Measurements from ENCODE around the gene FMNL3. TPM values are rescaled to one million over a fixed set of nuclear protein-coding genes. Genes with fewer than 3 reads are reported as not detected.

The FMNL3 gene
- total and polyA plus RNA-seq, 2 of the 13 experiments (the other 11 are each of a cell fraction or from before 2014, with no cell fraction given) = 0.44 to 1.1 TPM

- peak; percentile 52; the same call in 1 of the 2 replicates for TF ChIP-seq ZNF318 (CRISPR knock-in tag; IDR thresholded peaks at IDR 0.05)
- no peak for TF ChIP-seq SRSF9 (IDR thresholded peaks at IDR 0.05; ENCODE audit: borderline replicate concordance, insufficient read depth, low read depth, low read length, poor library complexity, severe bottlenecking)
- TF ChIP-seq NFKB2 (CRISPR knock-in tag; IDR thresholded peaks at IDR 0.05; ENCODE audit: borderline replicate concordance) = peak; percentile 97
- TF ChIP-seq ZNF7 (CRISPR knock-in tag; IDR thresholded peaks at IDR 0.05) = no peak
- 0 out of 2 replicates have a peak, but pooled peaks have one; percentile 64 for TF ChIP-seq NFATC3 (CRISPR knock-in tag; IDR thresholded peaks at IDR 0.05)
- peak; percentile 73 for TF ChIP-seq ARHGAP35 (CRISPR knock-in tag; IDR thresholded peaks at IDR 0.05; ENCODE audit: borderline replicate concordance)
- no peak for TF ChIP-seq ZNF572 (CRISPR knock-in tag; IDR thresholded peaks at IDR 0.05)
- TF ChIP-seq SPEN (CRISPR knock-in tag; IDR thresholded peaks at IDR 0.05; ENCODE audit: low read depth) = peak; percentile 86
- peak; percentile 88; the same call in 1 of the 2 replicates for TF ChIP-seq ZNF138 (CRISPR knock-in tag; IDR thresholded peaks at IDR 0.05; ENCODE audit: low read depth)
- TF ChIP-seq ZNF136 (CRISPR knock-in tag; IDR thresholded peaks at IDR 0.05; ENCODE audit: low read depth) = no peak
- TF ChIP-seq IKZF4 (CRISPR knock-in tag; IDR thresholded peaks at IDR 0.05; ENCODE audit: borderline replicate concordance, low read depth, not compliant biosample characterization) = peak; percentile 93
- TF ChIP-seq SKIL (CRISPR knock-in tag; IDR thresholded peaks at IDR 0.05; ENCODE audit: borderline replicate concordance) = no peak
- TF ChIP-seq FOXO1 (CRISPR knock-in tag; IDR thresholded peaks at IDR 0.05) = peak; percentile 61
- TF ChIP-seq ZNF468 (CRISPR knock-in tag; IDR thresholded peaks at IDR 0.05) = no peak
- no peak for TF ChIP-seq ATM (IDR thresholded peaks at IDR 0.05; ENCODE audit: borderline replicate concordance)
- peak; percentile 82 for TF ChIP-seq ZNF274 (CRISPR knock-in tag; IDR thresholded peaks at IDR 0.05)
- TF ChIP-seq HOXA3 (CRISPR knock-in tag; IDR thresholded peaks at IDR 0.05) = peak; percentile 88
- TF ChIP-seq, protein P1, sequence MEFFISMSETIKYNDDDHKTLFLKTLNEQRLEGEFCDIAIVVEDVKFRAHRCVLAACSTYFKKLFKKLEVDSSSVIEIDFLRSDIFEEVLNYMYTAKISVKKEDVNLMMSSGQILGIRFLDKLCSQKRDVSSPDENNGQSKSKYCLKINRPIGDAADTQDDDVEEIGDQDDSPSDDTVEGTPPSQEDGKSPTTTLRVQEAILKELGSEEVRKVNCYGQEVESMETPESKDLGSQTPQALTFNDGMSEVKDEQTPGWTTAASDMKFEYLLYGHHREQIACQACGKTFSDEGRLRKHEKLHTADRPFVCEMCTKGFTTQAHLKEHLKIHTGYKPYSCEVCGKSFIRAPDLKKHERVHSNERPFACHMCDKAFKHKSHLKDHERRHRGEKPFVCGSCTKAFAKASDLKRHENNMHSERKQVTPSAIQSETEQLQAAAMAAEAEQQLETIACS (CRISPR knock-in tag; IDR thresholded peaks at IDR 0.05) = 0 out of 2 replicates have a peak, but pooled peaks have one; percentile 36
These were observed at the start of gene FMNL3 (continued) for GRCh38 chr12:49707128-49707811.
